Activated CD8-positive, alpha-beta memory T cell treated with anti-CD3 and anti-CD28 coated beads for 36 hours (primary cell): ENCODE measurements around the gene BBS9. TPM values are rescaled to one million over a fixed set of nuclear protein-coding genes. Genes with fewer than 3 reads are reported as not detected.
"Not testable (repeated sequence)": the region's sequence is repeated elsewhere in the genome, so short reads cannot be mapped to it uniquely, and the experiment has no call there.

Source experiments
- CTCF ChIA-PET: fragments of 350-600 bp; sonication (Branson Sonifier 250); formaldehyde crosslinking; loops from one replicate; lab custom pipeline; 2021; ENCODE audit warnings: antibody characterized with exemption; lab: Charles Lee
- POLR2A ChIA-PET: fragments of 350-600 bp; sonication (Branson Sonifier 250); formaldehyde crosslinking; loops from one replicate; lab custom pipeline; 2021; ENCODE audit warnings: antibody characterized with exemption; lab: Charles Lee
- total RNA-seq, 2 experiments: library from RNA; stranded (reverse); gene quantifications; one replicate each; pipeline ENCODE4 v1.2.3, GENCODE V29; 2021

Gene BBS9
- total RNA-seq: 1 to 10 TPM; 5.1 to 6.1 TPM

DNA sequence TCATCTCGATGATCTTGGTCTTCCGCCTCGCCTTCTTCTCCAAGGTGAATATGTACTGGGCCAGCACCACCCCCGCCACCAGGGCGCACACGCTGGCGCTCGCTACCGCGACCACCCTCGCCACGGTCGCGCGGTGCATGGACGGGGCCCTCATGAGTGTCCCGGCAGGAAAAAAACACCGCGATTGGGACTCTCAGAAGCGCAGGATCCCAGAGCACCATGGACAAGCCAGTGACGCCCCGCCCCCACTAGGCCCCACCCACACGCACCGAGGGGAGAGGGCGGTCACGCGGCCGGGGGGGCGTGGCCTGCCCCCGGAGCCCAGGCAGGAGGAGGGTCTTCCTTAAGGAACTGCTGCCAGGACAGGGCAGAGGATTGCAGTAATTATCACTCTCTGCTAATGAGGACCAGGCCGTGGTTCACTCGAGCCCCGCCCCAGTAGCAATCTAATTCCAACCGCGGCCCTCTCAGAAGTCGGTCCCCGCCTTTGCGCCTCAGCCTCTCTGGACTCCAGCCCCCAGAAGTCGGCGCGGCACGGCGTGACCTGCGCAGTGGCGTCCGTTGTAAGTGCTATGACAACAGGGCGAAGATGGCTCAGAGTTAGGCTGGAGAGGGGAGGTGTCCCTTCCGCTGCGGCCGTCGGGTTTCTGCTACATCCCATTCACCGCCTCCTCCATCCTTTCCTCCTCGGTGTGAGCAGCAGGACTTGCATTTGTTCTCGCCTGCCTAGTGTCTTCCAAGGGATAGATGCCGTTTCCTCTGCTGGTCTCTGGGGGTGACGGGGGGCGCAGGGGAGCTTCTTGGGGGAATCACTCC, at the start of gene BBS9:
TSS of gene BBS9 (plus strand) at position 575 of the 816 bp plus-strand sequence. CDS start 16,689 bp downstream, outside the sequence.
- CTCF ChIA-PET: interaction anchor here (0.9 kb wide), 1 partner anchor 113 kb away, joined by 3 read pairs; no protein-coding TSS in a partner anchor

DNA sequence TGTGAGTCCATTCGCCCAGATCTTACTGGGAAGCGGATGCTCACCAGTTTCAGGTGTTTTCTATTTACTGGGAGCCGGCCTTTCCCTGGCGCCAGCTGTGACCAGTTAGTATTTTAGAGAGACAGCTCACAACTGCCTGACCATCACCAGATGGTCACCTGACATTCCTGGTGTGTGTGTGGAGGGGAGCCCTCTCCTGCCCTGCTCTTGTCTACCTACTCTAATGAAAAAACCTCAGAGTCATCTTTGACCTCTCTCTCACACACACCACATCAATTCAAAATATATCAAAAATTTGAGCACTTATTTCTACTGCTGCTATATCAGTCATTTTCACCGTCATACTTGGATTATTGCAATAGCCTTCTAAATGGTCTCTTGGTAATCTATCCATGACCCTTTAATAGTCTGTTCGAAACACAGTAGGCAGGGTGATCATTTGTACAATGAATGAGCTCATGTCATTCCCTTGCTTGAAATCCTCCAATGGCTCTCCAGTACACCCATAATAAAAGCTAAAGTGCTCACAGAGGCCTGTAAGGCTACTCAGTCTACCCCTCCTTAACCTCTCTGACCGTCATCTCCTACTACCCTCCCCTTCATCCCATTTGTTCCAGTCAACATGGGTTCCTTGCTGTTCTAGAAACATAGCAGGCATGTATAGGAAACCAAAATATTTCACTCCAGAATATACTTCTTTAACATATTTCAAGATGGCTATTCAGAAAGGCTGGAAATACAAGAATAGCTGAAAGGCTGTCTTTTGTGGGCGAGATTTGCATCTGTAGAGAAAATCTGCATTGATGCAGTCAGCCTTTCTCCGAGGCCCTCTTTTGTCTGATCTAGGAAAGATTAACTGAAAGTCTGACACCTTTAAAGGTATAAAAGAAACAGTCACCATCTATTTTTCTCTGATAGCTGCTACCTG, 49.3 kb upstream of the BBS9 start:
- CTCF ChIA-PET: no interaction called here
- POLR2A ChIA-PET: no interaction called here

More for the DNA sequence above, at the start of gene BBS9:
- POLR2A ChIA-PET: interaction anchor here (0.7 kb wide), 2 partner anchors 401 to 633 kb away, joined by 3 read pairs; no protein-coding TSS in a partner anchor

DNA sequence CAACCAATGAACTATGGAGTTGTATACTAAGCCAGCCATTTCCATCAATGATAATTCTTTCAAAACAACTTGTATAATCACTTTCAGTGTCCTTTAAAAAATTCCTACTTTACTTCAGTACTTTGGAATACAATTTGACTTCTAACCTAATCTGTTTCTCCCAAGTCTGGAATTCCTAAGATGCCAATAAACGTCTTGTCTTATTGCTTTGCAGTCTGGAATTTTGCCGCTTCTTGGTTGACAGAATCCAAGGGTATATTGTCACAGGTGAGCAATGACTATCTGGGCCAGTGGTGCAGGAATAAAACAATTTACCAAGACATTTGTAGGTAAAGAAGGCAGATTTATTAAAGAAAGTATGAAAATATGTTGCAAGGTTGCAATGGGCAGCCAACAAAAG, 42.0 kb upstream of the BBS9 start:
- ChIA-PET CTCF (no interaction called here), POLR2A (no interaction called here)

DNA sequence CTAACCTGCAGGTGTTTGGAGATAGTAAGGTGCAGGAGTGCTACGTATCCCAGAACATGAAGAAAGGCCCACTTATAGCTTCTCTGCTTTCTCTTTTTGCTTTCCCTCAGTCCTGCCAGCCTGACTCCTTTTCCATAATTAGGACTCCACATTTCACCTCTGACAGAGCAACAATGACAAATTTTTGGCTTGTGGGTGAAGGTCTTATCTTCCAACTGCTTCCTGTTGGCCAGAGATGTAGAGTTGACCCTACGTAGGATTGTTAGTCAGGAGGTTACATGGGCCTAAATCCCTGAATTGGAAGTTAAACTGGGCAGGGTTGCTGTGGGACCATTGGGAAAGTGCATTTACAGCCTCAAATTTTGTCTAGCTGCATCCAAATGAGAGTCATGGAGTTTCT, 41.5 kb upstream of the BBS9 start:
- ChIA-PET CTCF (interaction anchor here (0.8 kb wide), 1 partner anchor 25 kb away, joined by 3 read pairs; no protein-coding TSS in a partner anchor), POLR2A (no interaction called here)

DNA sequence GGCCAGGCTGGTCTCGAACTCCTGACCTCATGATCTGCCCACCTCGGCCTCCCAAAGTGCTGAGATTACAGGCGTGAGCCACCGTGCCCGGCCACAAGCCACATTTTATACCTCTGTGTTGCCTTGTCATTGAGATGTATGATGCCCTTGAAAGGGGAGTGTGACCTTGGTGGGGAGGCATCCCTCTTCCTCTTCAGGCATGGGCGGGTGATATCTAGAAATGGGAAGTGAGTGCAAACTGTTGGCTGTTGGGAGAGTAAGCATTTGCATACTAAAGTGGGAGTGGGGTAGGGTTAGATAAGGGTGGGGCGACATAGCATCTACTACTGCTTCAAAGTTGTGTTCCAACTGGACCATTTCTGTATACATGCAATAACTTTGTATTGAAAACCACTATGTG, 40.2 kb upstream of the BBS9 start:
- POLR2A ChIA-PET: no interaction called here
- CTCF ChIA-PET: no interaction called here

DNA sequence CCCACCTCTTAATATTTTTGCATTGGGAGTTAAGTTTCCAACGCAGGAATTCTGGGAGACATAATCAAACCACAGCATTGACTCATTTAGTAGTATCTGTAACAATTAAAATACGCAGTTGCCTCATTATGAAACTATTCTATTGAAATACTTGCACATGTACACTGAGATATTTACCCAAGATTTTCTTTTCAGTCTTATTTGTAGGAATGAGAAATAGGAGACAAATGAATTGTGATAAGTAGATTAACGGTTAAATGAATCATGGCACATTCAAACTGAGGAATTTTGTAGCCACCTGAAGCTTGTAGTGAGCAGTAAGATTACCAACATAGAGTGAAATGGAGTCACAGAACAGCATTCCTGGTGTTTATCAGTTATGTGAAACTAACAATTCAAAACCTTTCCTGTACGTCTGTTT, 38.2 kb upstream of the BBS9 start:
- POLR2A ChIA-PET: no interaction called here
- CTCF ChIA-PET: no interaction called here

DNA sequence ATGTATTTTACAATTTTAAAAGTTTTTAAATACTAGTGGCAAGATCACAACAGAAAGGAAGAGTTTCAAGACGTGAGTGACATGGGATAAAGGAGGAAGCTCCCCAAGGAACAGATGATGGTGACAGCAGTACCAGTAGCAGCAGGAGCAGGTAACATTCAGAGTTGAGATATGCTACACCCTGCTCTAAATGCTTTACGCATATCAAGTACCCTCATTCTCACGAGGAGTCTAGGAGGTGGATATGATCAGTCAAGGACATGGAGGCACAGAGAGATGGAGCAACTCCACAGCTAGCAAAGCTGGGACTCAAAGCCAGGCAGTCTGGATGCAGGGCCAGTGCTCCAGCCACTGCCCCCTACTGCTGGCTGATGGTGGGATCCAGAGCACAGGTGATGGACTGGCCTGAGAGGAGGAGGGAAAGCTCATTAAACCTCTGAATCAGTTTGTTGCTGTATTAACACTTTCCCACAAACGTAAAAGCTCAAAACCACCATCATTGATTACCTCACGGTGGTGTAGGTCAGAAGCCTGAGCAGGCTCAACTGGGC, 37.6 kb upstream of the BBS9 start:
- ChIA-PET POLR2A (no interaction called here), CTCF (no interaction called here)

DNA sequence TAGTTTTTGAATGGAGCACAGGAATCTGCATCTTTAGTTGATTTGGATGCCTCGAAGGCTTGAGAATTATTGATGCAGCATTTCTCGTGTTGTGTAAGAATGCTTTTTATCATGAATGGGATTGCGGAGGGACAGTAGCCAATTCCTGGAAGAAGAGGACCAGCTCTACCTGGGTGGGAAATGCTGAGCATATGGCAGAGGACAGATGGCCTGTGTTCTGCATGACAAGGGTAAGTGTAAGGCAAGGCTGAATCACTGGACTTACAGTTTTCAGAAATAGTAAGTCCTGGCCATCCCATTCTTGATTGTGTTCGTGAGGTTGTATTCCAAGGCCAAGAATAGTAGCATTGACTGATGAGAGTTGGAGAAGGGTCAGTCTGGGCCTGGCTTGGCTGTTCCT, 36.1 kb upstream of the BBS9 start:
- ChIA-PET POLR2A (no interaction called here), CTCF (no interaction called here)

DNA sequence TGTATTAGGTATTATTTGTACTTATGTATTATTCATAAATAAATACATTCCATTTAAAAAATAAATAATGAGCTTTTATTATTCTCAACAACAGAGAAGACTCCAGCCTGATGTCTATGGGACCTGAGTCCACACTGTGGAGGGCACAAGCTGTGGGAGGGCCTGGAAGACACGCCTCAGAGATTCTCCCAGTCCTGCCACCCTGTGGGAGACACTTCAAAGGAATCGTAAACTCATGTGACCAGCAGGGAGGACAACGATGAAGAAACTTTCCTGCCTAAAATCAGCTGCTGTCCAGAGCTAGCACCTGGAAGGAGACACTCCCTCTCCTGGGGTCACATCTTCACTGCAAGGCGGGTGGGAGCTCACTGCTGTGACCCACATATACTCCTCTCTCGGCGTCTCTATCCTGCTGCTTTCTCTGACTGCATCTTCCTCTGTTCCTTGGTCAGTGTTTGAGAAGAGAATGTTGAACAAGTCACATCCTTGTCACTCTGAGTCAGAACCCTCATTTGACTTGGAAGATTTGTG, 34.6 kb upstream of the BBS9 start:
- POLR2A ChIA-PET, CTCF ChIA-PET: not testable (repeated sequence)

DNA sequence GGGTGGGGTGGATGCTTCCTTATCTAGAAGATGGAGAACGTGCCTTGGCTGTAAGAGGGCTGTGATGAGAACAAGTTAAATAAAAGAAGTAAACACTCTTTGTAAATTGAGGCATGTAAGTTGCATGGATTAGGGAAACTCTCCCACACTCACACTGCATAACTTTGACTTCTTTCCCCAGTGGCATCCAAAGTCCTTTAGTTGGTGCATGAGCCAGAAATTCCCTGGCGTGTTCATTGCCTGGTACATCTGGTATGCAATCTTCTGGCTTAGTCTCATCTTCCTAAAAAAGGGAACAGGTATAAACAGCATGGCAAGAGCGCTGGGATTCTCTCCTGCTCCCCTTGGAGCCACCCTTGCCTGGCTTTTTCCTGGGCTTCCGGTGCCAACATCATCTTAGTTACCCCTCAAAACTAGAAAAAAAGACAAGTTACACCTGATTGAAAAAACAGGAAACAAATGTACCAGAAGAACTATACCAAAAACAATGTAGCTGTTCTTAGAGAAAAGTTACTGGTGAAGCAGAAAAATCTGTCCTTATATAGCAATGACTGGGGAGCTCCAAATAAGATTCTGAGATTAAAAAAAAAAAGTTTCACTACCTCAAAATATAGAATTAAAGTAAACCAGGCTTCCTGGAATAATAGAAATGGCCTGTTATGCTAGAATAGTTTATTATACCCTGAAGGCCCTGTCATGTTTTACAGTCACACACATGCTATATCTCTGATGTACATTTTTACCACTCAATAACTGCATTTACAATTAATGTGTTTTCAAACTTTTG, 30.0 kb upstream of the BBS9 start:
- POLR2A ChIA-PET: no interaction called here
- CTCF ChIA-PET: interaction anchor here (0.6 to 1.0 kb wide), 2 partner anchors 10 to 36 kb away, joined by 3 read pairs; partner anchors contain the start of gene RP9

DNA sequence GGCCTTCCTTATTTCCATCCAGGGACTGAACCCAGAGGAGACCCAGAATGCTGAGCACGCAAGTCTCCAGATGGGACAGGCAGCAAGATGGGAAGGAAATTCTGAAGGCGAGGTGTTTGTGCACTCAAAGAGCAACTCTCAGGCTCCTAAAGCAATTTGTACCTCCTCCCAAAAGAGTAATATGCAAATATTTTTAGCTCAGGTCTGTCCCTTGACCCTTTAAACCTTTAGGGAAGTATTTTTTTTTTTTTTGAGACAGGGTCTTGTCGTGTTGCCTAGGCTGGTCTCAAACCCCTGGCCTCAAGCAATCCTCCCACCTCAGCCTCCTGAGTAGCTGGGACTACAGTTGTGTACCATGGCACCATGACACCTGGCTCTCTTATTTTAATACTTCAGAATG, 28.6 kb upstream of the BBS9 start:
- ChIA-PET POLR2A (no interaction called here), CTCF (no interaction called here)

DNA sequence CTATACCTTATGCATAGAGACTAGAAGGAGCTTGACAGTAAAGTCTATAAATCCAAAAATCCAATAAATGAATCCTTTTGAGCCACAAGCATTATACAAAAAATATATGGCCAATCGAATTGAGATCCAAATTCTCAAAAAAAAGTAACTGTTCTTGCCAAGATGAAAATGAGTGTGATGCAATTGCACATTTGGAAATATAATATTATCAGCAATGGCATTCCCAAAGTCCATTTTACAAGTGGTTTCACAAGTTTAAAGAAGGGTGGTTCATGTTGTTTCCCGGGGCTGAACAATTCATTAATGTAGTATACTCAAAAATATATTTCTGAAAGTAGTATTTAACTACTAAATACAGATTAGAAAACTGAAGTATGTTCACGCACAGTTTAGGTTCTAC, 27.5 kb upstream of the BBS9 start:
- ChIA-PET CTCF (no interaction called here), POLR2A (no interaction called here)

DNA sequence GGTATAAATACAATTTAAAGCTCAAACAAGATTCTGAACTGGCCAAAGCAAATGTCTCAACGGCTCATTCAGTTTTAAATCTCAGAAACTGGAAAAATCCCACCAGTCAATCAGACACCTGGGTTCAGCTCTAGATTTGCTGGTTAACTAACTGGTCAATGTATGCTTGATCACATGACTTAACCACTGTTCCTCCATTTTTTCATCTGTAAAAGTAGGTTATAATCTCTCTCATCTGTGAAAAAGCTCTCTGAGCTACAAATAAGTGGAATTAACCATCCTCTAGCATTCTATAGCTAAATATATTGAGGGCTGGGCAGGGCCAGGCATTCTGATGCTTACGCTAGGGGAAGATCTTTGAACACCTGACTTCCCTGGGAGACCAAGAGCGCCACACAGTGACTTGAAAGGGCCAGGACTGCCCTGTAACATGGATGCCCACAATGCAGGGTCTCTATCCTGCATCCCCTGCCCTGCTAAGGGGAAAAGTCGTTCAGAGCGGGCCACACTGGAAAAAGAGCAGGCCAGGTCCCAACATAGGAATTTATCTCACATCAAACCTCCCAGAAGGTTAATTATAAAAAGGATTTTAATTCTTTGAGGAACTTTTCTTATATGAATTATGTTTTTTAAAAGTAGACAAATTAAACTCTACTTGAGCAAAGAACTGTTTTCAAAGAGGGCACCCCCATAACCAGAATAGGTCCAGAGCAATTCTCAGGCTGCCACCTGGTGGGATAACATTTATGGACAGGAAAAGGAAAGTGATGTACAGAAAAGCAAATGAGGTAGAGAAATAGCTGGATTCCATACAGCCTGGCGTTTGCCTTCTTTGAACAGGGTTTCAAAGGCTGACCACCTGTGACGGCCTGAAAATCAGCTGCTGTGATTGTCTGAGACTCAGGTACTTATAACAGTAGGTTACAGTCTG, 22.0 kb upstream of the BBS9 start:
- POLR2A ChIA-PET: interaction anchor here (2.3 kb wide), 1 partner anchor 45 kb away, joined by 10 read pairs; the partner anchor contains the start of gene NT5C3A

DNA sequence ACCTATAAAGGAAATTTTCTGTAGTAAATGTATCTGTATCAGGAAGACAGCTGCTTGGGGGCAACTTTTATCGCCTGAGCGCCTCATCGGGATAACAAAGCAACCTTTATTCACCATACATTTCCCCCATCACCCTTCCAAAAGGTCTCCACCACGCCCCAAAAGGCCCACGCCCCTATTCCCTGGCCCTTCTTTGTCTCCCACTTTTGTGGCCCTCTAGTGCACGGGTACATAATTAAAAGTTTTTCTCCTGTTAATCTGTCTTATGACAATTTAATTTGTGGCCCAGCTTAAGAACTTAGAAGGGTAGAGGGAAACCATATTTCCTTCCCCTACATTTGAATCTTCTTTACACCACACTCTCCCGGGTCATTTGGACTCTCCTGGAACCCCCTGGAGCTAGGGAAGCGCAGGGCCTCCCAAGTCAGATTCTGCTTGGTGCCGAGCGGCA, 20.8 kb upstream of the BBS9 start:
- CTCF ChIA-PET: interaction anchor here (0.6 to 2.0 kb wide), 9 partner anchors 9 to 308 kb away, joined by 3 to 6 read pairs (median 3); partner anchors contain the start of gene NT5C3A
- POLR2A ChIA-PET: interaction anchor here (0.6 to 2.3 kb wide), 2 partner anchors 25 to 46 kb away, joined by 3 to 10 read pairs; partner anchors contain the start of gene NT5C3A

More for the DNA sequence above, 22.0 kb upstream of the BBS9 start:
- CTCF ChIA-PET: interaction anchor here (0.7 to 1.8 kb wide), 5 partner anchors 11 to 307 kb away, joined by 3 to 6 read pairs (median 3); partner anchors contain the start of gene NT5C3A

DNA sequence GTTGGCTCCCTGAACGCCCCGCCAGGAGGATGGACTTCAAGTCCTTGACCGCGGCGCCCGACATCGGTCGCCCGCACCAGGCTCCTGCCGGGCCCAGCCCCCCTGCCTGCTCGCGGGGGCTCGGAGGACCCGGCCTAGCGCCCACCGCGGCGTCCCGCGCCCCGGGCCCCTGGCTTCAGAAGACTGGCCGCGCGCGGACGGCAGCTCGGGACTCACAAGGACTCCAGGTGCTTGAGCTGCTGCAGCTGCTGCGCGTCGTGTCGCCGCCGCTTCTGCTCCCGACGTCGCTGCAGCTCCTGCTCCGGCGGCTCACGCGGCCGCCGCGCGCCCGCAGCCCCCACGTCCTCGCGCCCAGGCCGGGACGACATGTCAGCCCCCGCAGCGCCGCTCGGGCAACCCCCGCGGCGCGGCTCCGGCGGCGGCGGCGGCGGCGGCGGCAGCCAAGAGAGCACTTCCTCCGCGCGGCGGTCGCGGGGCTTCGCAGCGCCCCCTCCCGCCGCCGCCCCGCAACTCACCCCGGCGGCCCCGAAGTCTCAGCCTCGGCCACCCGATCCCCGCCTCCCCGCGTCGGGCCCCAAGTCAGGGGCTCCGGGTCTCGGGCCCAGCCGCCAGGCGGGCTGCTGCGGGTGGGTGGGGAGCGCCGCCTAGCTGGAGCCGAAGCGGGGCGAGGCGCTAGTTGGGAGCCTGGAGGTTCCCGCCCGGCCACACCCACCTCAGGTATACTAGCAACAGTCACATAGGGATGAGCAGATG, 20.2 kb upstream of the BBS9 start, which contains the start of gene RP9:
TSS of gene RP9 (minus strand) at position 400 of the 753 bp plus-strand sequence. CDS start at position 368, 32 bp downstream.
- POLR2A ChIA-PET: interaction anchor here (0.6 to 2.3 kb wide), 2 partner anchors 24 to 47 kb away, joined by 3 to 10 read pairs; partner anchors contain the start of gene NT5C3A
- CTCF ChIA-PET: interaction anchor here (0.6 to 2.1 kb wide), 10 partner anchors 9 to 263 kb away, joined by 3 to 6 read pairs (median 3); partner anchors contain the start of gene NT5C3A

DNA sequence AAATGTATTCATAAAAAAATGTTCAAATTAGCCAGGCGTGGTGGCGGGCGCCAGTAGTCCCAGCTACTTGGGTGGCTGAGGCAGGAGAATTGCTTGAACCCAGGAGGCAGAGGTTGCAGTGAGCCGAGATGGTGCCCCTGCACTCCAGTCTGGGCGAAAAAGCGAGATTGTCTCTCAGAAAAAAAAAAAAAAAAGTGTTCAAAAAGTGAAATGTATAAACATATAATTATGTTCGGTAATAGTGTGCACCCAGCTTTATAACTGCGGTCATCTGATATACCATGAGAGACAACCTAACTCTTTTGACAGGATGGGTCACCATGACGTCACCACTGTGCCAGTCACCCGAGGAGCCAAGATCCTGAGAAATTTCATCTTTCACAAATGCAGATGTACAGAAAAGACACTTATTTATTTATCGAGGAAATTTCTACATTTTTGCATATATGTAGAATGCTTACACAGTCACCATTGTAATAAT, 19.6 kb upstream of the BBS9 start:
- ChIA-PET CTCF (interaction anchor here (1.2 to 2.1 kb wide), 6 partner anchors 10 to 264 kb away, joined by 3 to 6 read pairs (median 4); partner anchors contain the start of gene NT5C3A), POLR2A (no interaction called here)
